Measurements from ENCODE around the gene CLEC9A. TPM values are rescaled to one million over a fixed set of nuclear protein-coding genes. Genes with fewer than 3 reads are reported as not detected.

CLEC9A gene
- total RNA-seq, 2 donors from 2014 or later, result not detected

DNA sequence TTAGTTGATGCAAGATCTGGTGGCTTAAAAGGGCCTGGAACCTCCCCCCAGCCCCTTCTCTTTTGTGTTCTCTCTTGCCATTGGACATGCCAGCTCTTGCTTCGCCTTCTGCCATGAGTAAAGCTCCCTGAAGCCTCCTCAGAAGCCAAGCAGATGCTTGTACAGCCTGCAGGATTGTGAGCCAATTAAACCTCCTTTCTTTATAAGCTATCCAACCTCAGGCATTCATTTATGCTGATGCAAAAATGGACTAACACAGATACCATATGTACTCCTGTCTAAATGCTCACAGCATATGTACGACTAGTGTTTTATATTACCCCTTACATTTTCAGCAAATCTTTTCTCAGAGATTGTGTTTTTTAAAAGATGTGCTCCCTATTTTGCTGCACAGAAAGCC is 41.6 kb downstream of the CLEC9A start:
- TF ChIP-seq, protein P1, sequence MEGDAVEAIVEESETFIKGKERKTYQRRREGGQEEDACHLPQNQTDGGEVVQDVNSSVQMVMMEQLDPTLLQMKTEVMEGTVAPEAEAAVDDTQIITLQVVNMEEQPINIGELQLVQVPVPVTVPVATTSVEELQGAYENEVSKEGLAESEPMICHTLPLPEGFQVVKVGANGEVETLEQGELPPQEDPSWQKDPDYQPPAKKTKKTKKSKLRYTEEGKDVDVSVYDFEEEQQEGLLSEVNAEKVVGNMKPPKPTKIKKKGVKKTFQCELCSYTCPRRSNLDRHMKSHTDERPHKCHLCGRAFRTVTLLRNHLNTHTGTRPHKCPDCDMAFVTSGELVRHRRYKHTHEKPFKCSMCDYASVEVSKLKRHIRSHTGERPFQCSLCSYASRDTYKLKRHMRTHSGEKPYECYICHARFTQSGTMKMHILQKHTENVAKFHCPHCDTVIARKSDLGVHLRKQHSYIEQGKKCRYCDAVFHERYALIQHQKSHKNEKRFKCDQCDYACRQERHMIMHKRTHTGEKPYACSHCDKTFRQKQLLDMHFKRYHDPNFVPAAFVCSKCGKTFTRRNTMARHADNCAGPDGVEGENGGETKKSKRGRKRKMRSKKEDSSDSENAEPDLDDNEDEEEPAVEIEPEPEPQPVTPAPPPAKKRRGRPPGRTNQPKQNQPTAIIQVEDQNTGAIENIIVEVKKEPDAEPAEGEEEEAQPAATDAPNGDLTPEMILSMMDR (conservative IDR thresholded peaks at IDR 0.05), result no peak
- Mint-ChIP-seq H3K4me1 (peaks cover 3% of the 10 kb centered on the region), H3K27me3 (ENCODE audit: insufficient read depth) (no peaks in the 10 kb centered on the region), H3K27ac (no peak overlapping the region), H3K9me3 (no peaks in the 10 kb centered on the region), H3K4me3 (no peak overlapping the region), H3K36me3 (ENCODE audit: low read depth) (no peaks in the 10 kb centered on the region)
- 93 to 100% methylated on average over 2 of the region's 2 CpGs for WGBS, 2 experiments (ENCODE audit: insufficient coverage in 1 of 2, insufficient read length in 1 of 2)
- no peaks in the 10 kb centered on the region for H3K4me1 ChIP-seq (ENCODE audit: control insufficient read depth, insufficient read depth, low read length)
- no peaks in the 10 kb centered on the region for H3K27me3 ChIP-seq (ENCODE audit: control insufficient read depth, insufficient read depth, low read length, poor library complexity, severe bottlenecking)
- H3K9me3 ChIP-seq (ENCODE audit: control insufficient read depth, low read length), result no peaks in the 10 kb centered on the region
- H3K4me3 ChIP-seq (ENCODE audit: low read length), result no peak overlapping the region
- H3K9ac ChIP-seq (ENCODE audit: extremely low read depth, low read length, poor library complexity, severe bottlenecking), result no peak overlapping the region
- no peak overlapping the region for H3K27ac ChIP-seq (ENCODE audit: low read depth, low read length)
- no peaks in the 10 kb centered on the region for H3K36me3 ChIP-seq (ENCODE audit: control insufficient read depth, insufficient read depth, low read length)
- DNase-seq, result no peak

DNA sequence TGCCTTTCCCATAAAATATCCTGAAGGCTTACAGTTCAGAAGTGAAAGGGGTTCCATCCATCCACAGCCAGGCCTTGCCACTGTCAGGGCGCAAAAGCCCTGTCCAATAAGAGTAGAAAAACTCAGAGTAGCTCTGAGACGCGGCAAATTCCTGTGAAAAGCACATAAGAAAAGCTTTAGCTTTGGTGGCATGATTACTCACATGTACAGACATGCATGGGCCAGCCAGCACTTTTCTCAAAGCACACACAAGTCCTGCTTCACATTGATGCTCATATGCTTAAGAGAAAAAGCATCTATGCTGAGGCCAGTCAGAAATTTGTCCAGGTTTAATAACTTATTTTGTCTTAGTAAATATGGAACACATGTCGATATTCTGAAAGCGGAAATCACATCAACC is 42.8 kb downstream of the CLEC9A start:
- Mint-ChIP-seq H3K4me3 (no peak overlapping the region), H3K36me3 (ENCODE audit: low read depth) (no peaks in the 10 kb centered on the region), H3K27me3 (ENCODE audit: insufficient read depth) (no peaks in the 10 kb centered on the region), H3K27ac (no peak overlapping the region), H3K4me1 (no peaks in the 10 kb centered on the region), H3K9me3 (no peaks in the 10 kb centered on the region)
- no peak overlapping the region for H3K4me3 ChIP-seq (ENCODE audit: low read length)
- 92 to 100% methylated on average over 5 of the region's 5 CpGs for WGBS, 2 experiments (ENCODE audit: insufficient coverage in 1 of 2, insufficient read length in 1 of 2)
- H3K27me3 ChIP-seq (ENCODE audit: control insufficient read depth, insufficient read depth, low read length, poor library complexity, severe bottlenecking), result no peaks in the 10 kb centered on the region
- H3K9ac ChIP-seq (ENCODE audit: extremely low read depth, low read length, poor library complexity, severe bottlenecking), result no peak overlapping the region
- no peaks in the 10 kb centered on the region for H3K36me3 ChIP-seq (ENCODE audit: control insufficient read depth, insufficient read depth, low read length)
- TF ChIP-seq, protein P1 (conservative IDR thresholded peaks at IDR 0.05), result no peak
- no peak overlapping the region for H3K27ac ChIP-seq (ENCODE audit: low read depth, low read length)
- no peaks in the 10 kb centered on the region for H3K9me3 ChIP-seq (ENCODE audit: control insufficient read depth, low read length)
- no peak for DNase-seq
- H3K4me1 ChIP-seq (ENCODE audit: control insufficient read depth, insufficient read depth, low read length), result no peaks in the 10 kb centered on the region

DNA sequence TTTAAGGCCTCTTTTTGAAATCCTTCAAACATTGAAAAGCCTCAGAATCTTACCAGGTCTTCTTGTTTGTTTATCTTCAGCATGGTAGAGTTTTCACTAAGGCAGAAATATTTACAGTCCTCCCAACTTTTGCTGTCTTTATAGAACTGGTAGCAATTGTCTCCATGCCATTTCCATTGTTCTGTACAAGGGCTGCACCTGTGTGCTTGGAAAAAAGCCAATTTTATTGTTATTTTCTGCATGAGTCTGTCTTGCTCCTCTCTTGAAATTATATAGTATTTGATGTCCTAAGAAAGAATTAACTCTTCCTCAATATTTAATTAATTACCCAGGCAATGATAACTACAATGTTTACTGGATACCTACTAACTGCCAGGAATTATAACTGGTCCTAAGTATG is 45.0 kb downstream of the CLEC9A start:
- no peaks in the 10 kb centered on the region for H3K9me3 ChIP-seq (ENCODE audit: control insufficient read depth, low read length)
- Mint-ChIP-seq H3K36me3 (ENCODE audit: low read depth) (no peaks in the 10 kb centered on the region), H3K27me3 (ENCODE audit: insufficient read depth) (no peaks in the 10 kb centered on the region), H3K4me3 (no peak overlapping the region), H3K9me3 (no peaks in the 10 kb centered on the region), H3K4me1 (no peaks in the 10 kb centered on the region), H3K27ac (no peak overlapping the region)
- H3K9ac ChIP-seq (ENCODE audit: extremely low read depth, low read length, poor library complexity, severe bottlenecking), result no peak overlapping the region
- TF ChIP-seq, protein P1 (conservative IDR thresholded peaks at IDR 0.05), result no peak
- H3K27ac ChIP-seq (ENCODE audit: low read depth, low read length), result no peak overlapping the region
- no peak overlapping the region for H3K4me3 ChIP-seq (ENCODE audit: low read length)
- no peaks in the 10 kb centered on the region for H3K27me3 ChIP-seq (ENCODE audit: control insufficient read depth, insufficient read depth, low read length, poor library complexity, severe bottlenecking)
- DNase-seq, result no peak
- no peaks in the 10 kb centered on the region for H3K4me1 ChIP-seq (ENCODE audit: control insufficient read depth, insufficient read depth, low read length)
- no peaks in the 10 kb centered on the region for H3K36me3 ChIP-seq (ENCODE audit: control insufficient read depth, insufficient read depth, low read length)

Data from endodermal cell (in vitro differentiated cells).